Measurements from ENCODE around the gene ZBTB7C. TPM values are rescaled to one million over a fixed set of nuclear protein-coding genes. Genes with fewer than 3 reads are reported as not detected.

The ZBTB7C gene
- total RNA-seq, 2 experiments from 2014 or later, result 0.04 to 0.06 TPM

DNA sequence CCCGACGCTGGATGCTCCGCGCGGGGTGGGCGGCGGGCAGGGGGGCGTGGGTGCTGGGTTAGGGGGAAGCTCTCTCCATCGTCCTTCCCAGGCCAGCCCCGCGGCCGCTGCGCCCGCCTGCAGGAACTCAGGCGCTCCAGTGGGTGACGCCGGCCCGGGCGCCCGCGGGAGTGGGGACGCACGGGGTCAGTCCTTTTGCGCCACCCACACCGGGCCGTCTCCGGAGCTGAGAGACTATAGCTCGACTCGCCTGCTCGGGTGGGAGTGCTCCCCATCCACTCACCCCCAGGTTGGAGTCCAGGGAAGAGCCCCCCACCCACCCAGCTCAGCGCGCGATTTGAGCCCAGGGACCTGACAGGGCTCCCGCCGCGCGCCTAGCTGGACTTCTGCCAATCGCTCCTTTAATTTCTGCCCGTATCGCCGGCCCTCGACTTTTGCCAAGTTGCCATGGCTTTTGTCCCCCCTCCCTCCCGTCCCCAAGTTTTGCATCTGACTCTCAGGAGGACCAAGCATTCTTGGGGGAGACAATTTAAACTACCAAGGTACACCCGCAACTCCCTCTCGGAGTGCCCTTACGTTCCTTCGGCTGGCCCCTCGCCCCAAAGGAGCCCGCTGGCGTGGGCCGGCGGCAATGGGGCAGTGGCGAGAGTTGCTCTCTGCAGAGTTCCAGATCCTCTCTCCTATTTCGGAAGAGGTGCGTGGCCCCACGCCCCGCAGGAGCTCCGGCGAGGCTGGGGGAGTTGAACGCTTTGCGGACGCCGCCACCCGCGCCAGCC, 272.9 kb downstream of the ZBTB7C start:
- POLR2A ChIA-PET, result no interaction called here
- CTCF ChIA-PET, result no interaction called here

DNA sequence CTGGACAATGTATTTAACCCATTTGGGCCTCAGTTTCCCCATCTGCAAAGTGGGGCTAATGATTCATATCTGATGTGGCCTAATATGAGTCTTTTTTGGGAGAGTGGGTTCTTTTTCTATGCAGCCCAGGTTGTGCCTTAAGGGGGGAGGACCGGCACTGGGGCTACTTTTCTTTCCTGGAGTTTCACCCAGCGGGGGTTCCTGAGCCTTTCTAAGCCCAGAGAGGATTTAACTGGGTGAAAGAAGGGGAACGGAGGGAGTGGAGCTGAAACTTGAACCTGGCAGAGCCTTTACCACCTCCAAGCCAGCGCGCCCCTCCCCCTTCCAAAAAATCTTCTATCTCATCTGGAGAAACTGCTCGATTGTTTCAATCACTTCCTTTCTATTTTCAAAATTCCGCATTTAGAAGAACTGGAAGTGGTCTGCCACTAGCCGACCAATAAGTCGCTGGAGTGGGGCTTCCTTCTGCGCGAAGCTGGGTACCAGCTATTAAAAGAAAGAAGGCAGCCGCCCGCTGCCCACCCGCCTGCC, 273.7 kb downstream of the ZBTB7C start:
- ChIA-PET POLR2A (no interaction called here), CTCF (no interaction called here)

DNA sequence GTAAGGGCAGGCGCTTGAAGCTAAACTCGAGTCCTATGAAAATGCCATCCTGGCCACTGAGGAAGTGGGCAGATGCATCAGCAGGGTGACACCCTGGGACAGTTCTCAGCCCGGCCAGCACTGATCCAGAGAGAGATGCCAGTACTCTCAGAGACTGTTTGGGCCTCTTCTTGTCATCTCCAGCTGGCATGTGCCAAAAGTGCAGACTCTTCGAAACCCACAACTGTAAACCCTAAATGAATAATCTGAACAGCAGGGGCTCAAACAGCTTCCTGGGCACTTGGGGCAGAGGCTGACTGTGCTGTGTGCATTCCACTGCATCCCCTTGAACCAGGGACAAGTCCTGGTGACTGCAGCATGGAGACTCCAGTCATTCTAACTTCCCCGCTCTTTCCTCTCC, 274.6 kb downstream of the ZBTB7C start:
- CTCF ChIA-PET, result no interaction called here
- POLR2A ChIA-PET, result no interaction called here

DNA sequence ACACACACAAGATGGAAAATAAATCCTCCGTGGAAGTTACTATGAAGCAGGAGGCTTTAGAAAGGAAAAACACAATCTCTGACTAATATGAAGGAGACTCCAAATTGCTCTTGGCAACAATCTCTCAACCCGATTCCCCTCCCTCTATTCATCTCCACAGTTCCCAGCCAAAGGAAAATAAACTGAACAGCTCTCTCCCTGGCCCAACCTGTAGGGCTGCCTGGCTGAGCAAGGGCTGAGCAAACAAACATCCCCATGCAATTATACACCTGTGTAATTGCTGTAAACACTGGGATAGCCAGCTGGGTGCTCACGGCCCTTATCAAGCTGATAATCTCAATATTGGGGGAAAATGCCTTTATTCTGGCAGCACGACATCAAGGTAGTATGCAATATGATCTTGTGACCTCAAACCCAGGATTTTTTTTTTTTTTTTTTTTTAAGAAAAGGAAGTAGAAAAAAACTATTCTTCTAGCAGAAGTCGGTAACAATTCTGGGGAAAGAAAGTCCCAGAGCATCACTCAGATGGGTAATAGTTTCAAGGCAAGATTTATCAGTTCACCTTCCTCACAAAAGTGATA, 275.4 kb downstream of the ZBTB7C start:
- ChIA-PET CTCF (no interaction called here), POLR2A (no interaction called here)

DNA sequence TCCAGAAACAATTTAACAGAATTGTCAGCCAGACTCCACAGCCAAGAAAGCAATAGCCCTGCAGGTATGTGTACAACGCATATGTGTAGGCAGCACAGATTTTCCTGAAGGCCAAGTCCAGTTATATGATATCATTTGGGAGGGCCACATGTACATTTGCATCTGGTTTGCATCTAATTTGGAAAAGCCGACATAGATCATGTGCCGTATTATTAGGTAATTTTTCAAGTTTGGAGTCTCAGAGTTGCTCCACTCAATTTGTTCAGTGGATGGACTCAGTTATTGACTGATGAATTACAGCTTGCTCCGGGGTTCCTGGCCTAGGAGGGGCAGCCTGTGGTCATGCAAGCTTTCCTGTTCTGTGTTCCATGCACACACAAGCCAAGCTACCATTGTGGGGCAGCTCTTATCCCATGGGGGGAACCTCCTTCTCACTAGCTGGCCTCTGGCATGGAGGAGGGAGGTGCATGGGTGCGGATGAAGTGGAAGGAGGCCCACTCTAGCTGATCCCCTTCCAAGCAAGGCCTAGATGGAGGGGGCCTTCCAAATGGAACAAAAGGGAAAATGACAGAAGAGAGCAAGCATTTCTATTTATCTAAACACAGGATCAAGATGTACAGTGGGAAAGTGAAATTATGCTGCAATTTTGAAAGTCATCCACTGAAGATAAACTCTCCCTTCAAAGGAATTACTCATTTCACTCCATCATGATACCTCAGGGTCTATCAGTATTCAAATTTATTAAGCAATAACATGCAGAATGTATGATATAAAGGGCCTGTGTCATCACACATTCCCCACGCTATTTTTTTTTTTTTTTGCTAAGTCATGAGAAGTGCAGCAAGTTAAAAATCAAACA, 276.2 kb downstream of the ZBTB7C start:
- ChIA-PET CTCF (no interaction called here), POLR2A (no interaction called here)

DNA sequence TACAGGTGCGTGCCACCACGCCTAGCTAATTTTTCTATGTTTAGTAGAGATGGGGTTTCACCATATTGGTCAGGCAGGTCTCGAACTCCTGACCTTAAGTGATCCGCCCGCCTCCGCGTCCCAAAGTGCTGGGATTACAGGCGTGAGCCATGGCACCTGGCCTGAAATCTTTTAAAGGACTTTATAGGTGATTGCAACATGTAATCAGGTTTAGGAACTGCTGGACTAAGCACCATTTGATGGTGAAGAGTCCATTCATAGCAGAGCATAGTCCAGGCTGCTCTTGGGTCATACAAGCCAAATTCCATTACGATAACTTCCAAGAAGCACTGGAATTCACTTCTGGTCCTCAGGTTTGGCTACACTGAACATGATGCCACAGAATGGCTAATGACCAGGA, 278.1 kb downstream of the ZBTB7C start:
- ChIA-PET CTCF (no interaction called here), POLR2A (no interaction called here)

DNA sequence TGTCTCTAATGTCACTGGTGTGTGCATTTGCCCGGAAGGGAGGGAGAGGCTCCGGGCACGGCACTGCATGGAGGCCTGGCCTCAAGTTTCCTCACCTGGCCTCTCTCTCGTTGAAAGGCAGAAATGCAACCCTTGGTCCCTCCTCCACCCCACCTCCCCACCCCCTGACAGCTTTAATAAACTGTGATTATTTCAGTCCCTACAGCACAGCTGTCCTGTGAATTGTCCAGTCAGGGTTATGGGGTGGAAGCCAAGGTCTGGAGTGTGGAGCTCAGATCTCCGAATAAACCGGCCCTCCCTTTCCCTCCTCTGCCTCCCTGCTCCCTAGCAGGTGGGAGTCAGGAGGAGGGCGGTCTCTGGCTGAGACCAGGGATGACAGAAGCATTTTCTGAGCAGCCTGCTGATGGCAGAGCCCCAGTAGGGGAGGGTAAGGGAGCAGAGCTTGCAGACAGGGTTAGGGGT, 279.5 kb downstream of the ZBTB7C start:
- ChIA-PET CTCF (no interaction called here), POLR2A (no interaction called here)

DNA sequence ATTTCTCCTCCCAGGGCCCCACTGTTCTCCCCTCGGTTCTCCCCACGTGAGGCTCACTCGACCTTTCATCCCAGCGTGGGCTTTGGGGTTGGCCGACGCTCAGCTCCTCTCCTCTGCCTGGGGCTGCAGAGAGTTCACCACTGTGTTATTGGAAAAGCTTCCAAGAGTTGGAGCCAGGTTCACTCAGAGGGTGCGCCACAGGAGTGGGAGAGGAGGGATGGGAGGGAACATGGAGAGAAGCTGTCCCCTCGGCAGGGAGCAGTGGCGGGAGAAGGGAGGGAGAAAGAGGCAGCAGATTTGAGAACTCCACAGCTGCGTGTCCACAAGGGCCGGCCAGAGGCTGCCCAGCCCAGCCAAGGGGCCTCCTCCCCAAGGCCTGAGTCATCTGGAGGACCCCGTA, 281.6 kb downstream of the ZBTB7C start:
- CTCF ChIA-PET, result no interaction called here
- POLR2A ChIA-PET, result no interaction called here

DNA sequence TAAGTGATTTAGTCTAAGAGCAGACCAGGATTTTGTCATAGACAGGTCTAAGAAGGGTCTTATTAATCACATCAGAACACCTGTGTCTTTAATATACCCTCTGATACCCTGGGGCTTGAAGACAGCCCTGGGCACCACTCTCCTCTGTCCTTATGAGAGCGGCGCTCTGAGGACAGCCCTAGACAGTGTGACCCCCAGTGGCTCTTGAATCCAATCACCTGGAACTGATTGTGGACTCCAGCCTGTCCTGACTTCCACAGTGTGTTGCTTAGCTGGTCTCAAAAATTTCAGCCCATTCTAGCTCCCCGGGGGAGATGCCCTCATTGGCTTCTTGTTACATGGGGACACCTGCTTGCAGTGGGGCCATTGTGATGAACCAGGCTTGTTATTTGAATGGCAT, 282.9 kb downstream of the ZBTB7C start:
- CTCF ChIA-PET, result no interaction called here

DNA sequence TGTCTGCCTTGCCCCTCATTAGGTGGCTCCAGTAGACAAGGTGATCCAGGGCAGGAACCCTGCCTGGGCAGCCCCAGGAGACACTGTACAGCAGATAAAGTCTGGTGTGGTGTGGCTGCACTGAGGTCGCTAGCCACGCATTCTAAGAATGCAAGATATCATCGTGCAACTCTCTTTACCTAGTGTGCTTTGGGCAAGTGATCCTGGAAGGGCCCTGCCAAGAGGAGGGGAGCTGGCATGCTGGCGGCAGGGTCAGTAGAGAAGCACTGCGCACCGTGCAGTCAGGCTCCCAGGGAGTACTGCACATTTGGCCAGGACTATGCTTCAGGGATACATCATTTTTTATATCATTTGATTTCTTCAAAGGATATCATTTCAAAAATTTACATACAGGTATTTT, 283.5 kb downstream of the ZBTB7C start:
- CTCF ChIA-PET, result no interaction called here
- POLR2A ChIA-PET, result no interaction called here

More for the DNA sequence above, 282.9 kb downstream of the ZBTB7C start:
- POLR2A ChIA-PET, result no interaction called here

DNA sequence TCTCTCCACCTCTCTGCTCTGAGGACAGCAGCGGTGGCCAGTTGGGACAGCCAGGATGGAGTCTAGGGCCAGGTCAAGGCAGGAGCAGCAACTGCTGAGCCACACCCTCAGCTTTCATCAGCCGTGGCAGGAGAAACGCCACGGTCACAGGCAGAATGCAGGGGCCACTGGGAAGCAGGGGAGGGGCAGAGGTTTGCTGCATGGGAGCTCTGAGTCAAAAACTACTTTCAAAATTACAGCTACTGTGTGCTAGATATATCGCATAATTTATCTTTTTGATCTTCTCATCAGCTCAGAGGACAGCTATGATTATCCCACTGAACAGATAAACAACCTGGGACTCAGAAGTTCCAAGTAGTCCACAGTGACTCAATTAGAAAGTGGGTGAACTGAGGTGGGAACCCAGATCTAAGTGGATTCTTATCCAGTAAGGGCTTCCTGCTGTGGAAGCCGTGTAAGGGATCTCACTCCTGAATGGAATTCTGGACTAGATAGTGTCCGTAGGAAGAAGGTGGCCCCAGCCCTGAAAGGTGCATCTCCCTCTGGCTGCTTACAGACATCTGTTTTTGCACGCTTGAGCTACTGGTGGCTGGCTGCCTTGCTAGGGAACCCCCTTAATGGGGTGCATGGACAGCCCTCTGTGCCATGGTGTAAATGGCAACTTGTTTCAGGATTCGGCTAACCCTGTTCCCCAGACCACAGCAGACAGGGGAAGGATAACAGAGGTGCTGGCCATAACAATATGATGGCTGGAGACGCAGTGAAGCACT, 284.1 kb downstream of the ZBTB7C start:
- ChIA-PET CTCF (no interaction called here), POLR2A (no interaction called here)

DNA sequence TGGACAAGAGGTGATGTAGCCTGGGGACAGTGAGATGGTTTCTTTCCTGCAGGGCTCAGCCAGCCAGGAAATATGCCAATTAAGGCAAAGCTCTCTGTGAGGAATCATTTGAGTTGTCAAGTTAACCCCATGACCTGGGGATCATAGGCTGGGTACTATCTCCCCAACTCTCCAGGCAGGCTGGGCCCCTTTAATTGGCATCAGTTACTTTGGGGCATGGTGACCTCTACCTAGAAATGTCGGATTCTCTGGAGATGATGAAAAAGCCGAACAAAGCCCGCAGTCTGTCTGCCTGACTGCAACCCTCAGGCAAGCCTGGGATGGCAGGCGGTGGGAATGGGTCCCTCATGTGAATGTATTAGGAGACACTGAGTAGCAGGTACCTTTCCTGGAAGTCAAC, 285.2 kb downstream of the ZBTB7C start:
- CTCF ChIA-PET, result no interaction called here

DNA sequence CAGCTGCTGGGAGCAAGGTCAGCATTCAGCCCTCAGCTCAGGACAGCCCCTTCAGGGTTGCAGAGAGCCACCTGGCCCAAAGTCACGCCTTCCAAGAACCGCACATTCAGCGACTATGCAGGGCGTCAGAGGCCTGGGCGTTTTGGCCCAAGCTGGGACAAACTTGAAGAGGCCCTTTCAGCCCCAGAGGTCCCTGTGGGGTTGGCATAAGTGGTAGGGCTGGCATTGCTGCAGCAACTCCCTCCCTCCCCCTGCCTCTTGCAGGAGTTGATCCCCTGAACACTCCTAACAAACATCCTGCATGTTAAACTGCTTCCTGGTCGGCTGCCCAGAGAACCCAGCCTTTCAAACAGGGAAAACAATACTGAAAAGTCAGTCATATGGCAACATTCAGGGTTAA, 285.9 kb downstream of the ZBTB7C start:
- ChIA-PET POLR2A (no interaction called here), CTCF (no interaction called here)

More for the DNA sequence above, 285.2 kb downstream of the ZBTB7C start:
- POLR2A ChIA-PET, result no interaction called here

DNA sequence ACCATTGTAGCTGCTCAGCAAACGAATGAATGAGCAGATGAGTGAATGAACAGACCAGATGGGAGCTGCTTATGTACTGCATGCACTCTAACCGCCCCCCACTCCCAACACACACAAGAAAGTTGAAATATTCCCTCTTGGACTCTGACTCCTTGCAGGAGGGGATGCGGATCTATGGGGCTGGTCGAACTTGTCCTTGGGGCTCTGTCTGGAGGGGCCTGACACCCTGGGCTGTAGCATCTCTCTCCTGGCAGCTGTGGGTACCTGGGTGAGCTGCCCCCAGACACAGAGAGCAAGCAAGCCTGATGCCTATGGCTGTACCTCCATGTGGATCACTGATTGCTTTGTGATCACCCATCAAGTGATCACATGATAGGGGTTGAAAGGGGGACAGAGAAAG, 286.4 kb downstream of the ZBTB7C start:
- ChIA-PET CTCF (no interaction called here), POLR2A (no interaction called here)

DNA sequence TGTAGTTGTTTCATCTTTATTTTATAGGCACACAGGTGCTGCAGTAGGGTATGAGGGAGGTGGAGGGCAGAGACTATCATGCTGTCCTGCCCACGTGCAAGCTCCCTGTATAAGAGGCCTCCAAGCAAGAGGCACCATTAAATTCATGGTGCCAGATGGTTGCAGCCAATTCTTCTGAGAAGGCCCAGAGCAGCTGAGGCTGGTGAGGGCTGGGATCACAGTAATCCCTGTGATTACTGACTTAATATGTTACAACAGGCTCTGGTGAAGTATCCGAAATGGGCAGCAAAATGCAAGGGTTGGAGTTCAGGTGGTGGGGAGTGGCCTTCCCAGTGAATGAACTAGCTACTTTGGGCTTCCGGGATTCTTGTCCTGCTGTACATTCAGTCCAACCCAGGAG, 286.8 kb downstream of the ZBTB7C start:
- CTCF ChIA-PET, result no interaction called here
- POLR2A ChIA-PET, result no interaction called here

DNA sequence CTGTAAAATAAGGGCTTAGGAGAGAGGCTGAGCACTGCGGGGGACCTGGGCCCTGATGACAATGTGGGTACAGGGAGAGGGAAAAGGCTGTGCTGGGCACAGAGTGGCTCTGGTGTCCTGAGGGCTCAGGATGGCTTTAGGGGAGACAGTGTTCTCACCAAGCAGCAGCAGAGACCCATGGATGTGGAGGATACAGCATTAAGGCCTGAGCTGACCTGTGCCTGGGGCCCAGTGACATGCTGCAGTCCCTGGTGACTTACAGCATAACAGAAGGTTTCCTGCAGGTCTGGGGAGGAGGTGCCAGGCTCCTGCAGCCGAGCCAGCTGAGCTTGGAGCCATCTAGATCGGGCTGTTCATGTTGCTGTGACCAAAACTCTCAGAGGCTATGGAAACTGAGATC, 287.4 kb downstream of the ZBTB7C start:
- POLR2A ChIA-PET, result no interaction called here
- CTCF ChIA-PET, result no interaction called here

DNA sequence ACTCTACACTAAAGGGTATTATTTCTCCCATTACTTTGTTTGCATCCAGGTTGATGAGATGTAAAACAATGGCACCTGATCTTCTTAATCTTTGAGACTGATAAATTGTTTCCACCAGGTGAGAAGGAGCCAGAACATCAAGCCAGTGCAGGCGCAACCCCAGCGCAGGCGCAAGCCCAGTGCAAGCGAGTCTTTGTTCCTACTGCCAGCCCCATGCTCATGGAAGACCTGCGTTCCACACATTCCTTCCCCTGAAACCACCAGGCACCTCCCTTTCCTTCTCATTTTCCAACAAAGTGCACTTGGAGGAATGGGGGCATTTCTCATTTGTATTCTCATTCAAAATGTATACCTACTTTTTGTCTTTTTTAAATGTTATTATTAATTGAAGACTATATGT, 290.0 kb downstream of the ZBTB7C start:
- ChIA-PET CTCF (no interaction called here), POLR2A (no interaction called here)

DNA sequence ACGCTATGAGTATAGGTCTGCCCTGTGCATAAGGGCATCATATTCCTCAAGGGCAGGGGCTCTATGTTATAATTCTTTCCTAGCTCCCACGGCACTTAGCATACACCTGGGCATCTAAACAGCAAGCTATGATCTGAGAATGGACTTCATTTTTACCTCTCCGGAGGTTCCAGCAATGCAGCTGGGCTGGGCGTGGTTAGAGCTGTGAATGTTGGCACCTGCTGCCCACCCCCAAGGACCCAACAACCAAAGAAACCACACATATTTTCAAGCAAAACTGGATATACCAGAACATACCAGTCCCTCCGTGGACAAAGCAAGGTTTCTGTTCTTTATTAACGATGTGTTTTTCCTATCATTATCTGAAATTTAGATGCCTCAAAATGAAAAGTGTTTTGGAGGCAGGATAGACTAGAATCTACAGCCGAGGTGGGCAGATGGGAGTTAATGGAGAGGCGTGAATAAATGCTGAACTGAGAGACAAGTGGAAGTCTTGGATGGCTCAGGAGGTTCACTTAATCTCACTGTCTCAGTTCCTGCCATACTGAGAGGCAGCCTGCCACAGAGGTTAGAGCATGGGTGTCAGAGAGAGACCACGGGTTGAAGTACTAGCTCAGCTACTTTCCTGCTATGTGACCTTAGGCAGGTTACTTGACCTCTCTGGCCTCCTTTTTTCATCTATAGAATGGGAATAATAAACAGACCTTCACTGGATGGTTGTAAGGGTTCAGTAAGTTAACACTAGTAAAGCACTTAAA, 292.1 kb downstream of the ZBTB7C start:
- CTCF ChIA-PET, result interaction anchor here (0.6 kb wide), 1 partner anchor 484 kb away, joined by 3 read pairs; no protein-coding TSS in a partner anchor

DNA sequence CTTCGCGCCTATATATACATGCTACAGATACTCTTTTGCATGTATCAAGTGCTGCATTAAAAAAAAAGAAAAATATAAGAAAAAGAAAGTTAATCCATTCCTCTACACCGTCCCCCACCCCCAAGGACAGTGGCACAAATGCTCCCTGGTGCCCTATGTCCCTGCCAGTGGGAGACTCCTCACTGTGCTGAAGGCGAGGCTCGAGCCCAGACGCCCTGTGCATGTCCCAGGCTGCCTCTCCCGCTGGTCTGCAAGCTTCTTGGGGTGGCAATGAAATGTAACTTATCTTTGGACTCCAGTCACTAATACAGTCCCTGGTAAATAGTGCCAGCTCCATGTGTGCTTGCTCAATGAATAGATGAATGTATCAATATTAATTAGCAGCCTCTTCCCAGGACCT, 293.2 kb downstream of the ZBTB7C start:
- ChIA-PET POLR2A (no interaction called here), CTCF (no interaction called here)

More for the DNA sequence above, 292.1 kb downstream of the ZBTB7C start:
- POLR2A ChIA-PET, result no interaction called here
